Fibroblast of the aortic adventitia (primary cell): Measurements from ENCODE around the gene SLC16A1. TPM values are rescaled to one million over a fixed set of nuclear protein-coding genes. Genes with fewer than 3 reads are reported as not detected.

Experiments used
- DNase-seq: peaks from one replicate; pipeline ENCODE4 v3.0.0-alpha.2; 2010; ENCODE audit warnings: low read depth
- H3K4me3 ChIP-seq: 2 replicates; pipeline ENCODE4 v1.5.1; 2011; ENCODE audit warnings: low read depth, mild to moderate bottlenecking, control low read depth, low read length, moderate library complexity
- CTCF ChIP-seq: IDR thresholded peaks from 2 replicates; pipeline ENCODE4 v1.5.1; 2011; ENCODE audit warnings: mild to moderate bottlenecking, low read length, control low read depth, inconsistent platforms; ENCODE audit not compliant: insufficient read depth
- total RNA-seq: library from RNA; depleted of rRNA; stranded (reverse); fragments of >200 nt; gene quantifications from 2 replicates; pipeline ENCODE4 v1.2.3, GENCODE V29; 2012; ENCODE audit warnings: low replicate concordance

Gene SLC16A1
- total RNA-seq, 1 donor = 71.9 TPM

GRCh38 chr1:112954945-112955772 lies 837 bp downstream of the SLC16A1 start:
- peak; percentile 61 for DNase-seq
- no peak for TF ChIP-seq CTCF
- H3K4me3 ChIP-seq = peak overlapping the region; percentile 93

GRCh38 chr1:112954017-112954650 lies 1.9 kb downstream of the SLC16A1 start:
- DNase-seq = no peak
- H3K4me3 ChIP-seq = peak overlapping the region; percentile 93
- TF ChIP-seq CTCF = no peak

- DNase-seq = no peak
- TF ChIP-seq CTCF = no peak
- H3K4me3 ChIP-seq = no peak overlapping the region
Observed at GRCh38 chr1:112950426-112950825, 5.6 kb downstream of the SLC16A1 start.

- no peak for TF ChIP-seq CTCF
- no peak overlapping the region for H3K4me3 ChIP-seq
- no peak for DNase-seq
Observed at GRCh38 chr1:112946683-112947082, 9.3 kb downstream of the SLC16A1 start.

- no peak for DNase-seq
- no peak overlapping the region for H3K4me3 ChIP-seq
- no peak for TF ChIP-seq CTCF
Observed at GRCh38 chr1:112939810-112940209, 16.2 kb downstream of the SLC16A1 start.

GRCh38 chr1:112938210-112938609 lies 17.8 kb downstream of the SLC16A1 start:
- no peak for TF ChIP-seq CTCF
- peak; percentile 41 for DNase-seq
- H3K4me3 ChIP-seq = no peak overlapping the region
